HG02642 (cell line): ENCODE data around the gene CLTCL1.
A peak's percentile ranks its signal among the peaks of the same experiment; 100 is the strongest.

Experiments
- ATAC-seq: cut with Tn5 transposase; IDR thresholded peaks from one replicate; pipeline ENCODE4 v1.9.1; 2021; ENCODE audit warnings: mild to moderate bottlenecking; ENCODE audit not compliant: unreplicated experiment, poor library complexity

The CLTCL1 gene

GRCh38 chr22:19199479-19199878, 92.0 kb downstream of the CLTCL1 start:
- ATAC-seq = no peak

GRCh38 chr22:19197997-19198865, 93.3 kb downstream of the CLTCL1 start:
- ATAC-seq = no peak

GRCh38 chr22:19196841-19197612, 94.5 kb downstream of the CLTCL1 start:
- no peak for ATAC-seq

- no peak for ATAC-seq
Observed at GRCh38 chr22:19195796-19196731, 95.5 kb downstream of the CLTCL1 start.

GRCh38 chr22:19194766-19195536, 96.6 kb downstream of the CLTCL1 start:
- ATAC-seq = no peak

GRCh38 chr22:19193879-19194278, 97.6 kb downstream of the CLTCL1 start:
- no peak for ATAC-seq

- ATAC-seq = no peak
Observed at GRCh38 chr22:19187716-19188563, 103.6 kb downstream of the CLTCL1 start.

- no peak for ATAC-seq
Observed at GRCh38 chr22:19184276-19184997, 107.1 kb downstream of the CLTCL1 start.

GRCh38 chr22:19183216-19183615, 108.3 kb downstream of the CLTCL1 start:
- ATAC-seq = no peak

GRCh38 chr22:19182472-19183157, 108.9 kb downstream of the CLTCL1 start:
- no peak for ATAC-seq

- ATAC-seq = no peak
Observed at GRCh38 chr22:19181786-19182471, 109.6 kb downstream of the CLTCL1 start.

GRCh38 chr22:19180740-19181410, 110.6 kb downstream of the CLTCL1 start:
- no peak for ATAC-seq

- ATAC-seq = no peak
Observed at GRCh38 chr22:19180234-19180633, 111.3 kb downstream of the CLTCL1 start.

GRCh38 chr22:19179497-19180048, 111.9 kb downstream of the CLTCL1 start:
- ATAC-seq = peak; percentile 34

- peak; percentile 73 for ATAC-seq
Observed at GRCh38 chr22:19178657-19179496, 112.6 kb downstream of the CLTCL1 start, which contains the start of gene SLC25A1. TSS of gene SLC25A1 (minus strand) at chr22:19178736. CDS start at chr22:19178673, 63 bp downstream.
